OCI-LY7 (cell line): ENCODE measurements around the gene SHMT2.
A peak's percentile ranks its signal among the peaks of the same experiment; 100 is the strongest.

Experiments used
- CTCF ChIP-seq: fragments of 200-600 bp; sonication (generic); conservative IDR thresholded peaks from 2 replicates; pipeline ENCODE4 v1.5.1; 2014; ENCODE audit warnings: mild to moderate bottlenecking, antibody characterized with exemption, low read length, moderate library complexity, mixed read lengths
- EZH2phosphoT487 ChIP-seq: fragments of 200-600 bp; sonication (generic); IDR thresholded peaks from 2 replicates; pipeline ENCODE4 v1.6.1; 2018; ENCODE audit warnings: low read depth, borderline replicate concordance, mild to moderate bottlenecking, mixed run types, antibody characterized with exemption, low read length, moderate library complexity, mixed read lengths

DNA sequence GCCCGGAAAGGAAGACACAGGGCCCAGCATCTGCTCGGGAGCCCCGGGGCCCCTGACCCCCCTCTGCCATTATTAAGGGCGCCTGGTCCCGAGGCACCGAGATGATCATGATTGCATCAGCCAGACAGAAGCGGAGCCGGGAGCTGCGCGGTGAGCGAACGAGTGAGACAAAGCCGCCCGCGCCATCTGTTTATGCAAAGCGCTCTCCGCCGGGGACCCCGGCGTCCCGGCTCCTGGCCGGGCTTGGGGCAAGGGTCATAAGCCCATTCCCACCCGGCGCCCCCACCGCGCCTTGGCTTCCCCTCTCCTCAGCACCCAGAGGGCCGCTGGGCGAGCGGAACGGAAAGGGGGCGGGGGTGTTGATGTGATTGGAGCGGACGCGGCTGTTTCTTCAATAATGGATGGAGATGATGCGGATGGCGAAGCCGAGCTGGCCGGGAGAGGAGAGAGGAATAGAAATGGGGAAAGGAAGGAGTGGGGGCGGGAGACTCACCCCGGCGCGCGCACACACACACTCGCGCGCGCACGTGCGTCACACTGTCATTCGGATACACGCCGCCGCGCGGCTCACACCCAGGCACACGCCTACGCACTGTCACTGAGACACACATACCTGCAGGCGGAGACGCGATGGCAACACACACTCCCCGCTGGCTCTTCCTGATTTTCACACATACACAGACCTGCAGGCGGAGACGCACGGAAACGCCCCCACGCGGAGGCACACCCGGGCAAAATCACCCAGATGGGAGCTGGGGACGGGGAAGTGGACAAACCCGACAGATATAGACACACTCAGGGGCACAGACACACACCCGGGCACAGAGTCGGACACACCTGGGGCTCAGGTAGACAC, 10.8 kb downstream of the SHMT2 start:
- TF ChIP-seq CTCF (peak; percentile 38; the same call in 1 of the 2 replicates), EZH2phosphoT487 (no peak)
